Measurements from ENCODE around the gene NXF3.
"Not testable (repeated sequence)": the region's sequence is repeated elsewhere in the genome, so short reads cannot be mapped to it uniquely, and the experiment has no call there.

NXF3 gene

GRCh38 chrX:103033371-103033770 is 59.6 kb downstream of the NXF3 start:
- not testable (repeated sequence) for DNase-seq

All from NCI-H187 (cell line).